Measurements from ENCODE around the gene ADGRL4.

DNA sequence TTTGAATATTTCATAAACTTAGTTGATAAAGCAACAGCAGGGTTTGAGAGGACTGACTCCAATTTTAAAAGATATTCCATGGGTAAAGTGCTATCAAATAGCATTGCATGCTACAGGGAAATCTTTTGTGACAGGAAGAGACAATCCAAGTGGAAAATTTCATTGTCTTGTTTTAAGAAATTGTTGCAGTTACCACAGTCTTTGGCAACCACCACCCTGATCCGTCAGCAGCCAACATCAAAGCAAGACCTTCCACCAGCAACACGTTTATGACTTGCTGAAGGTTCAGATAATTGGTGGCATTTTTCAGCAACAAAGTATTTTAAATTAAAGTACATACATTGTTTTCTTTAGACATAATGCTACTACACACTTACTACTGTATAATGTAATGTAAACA is 47.8 kb downstream of the ADGRL4 start:
- TF ChIP-seq, protein P1, sequence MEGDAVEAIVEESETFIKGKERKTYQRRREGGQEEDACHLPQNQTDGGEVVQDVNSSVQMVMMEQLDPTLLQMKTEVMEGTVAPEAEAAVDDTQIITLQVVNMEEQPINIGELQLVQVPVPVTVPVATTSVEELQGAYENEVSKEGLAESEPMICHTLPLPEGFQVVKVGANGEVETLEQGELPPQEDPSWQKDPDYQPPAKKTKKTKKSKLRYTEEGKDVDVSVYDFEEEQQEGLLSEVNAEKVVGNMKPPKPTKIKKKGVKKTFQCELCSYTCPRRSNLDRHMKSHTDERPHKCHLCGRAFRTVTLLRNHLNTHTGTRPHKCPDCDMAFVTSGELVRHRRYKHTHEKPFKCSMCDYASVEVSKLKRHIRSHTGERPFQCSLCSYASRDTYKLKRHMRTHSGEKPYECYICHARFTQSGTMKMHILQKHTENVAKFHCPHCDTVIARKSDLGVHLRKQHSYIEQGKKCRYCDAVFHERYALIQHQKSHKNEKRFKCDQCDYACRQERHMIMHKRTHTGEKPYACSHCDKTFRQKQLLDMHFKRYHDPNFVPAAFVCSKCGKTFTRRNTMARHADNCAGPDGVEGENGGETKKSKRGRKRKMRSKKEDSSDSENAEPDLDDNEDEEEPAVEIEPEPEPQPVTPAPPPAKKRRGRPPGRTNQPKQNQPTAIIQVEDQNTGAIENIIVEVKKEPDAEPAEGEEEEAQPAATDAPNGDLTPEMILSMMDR (IDR thresholded peaks at IDR 0.05), result no peak
- TF ChIP-seq POLR2A (IDR thresholded peaks at IDR 0.05) (no peak), POLR2AphosphoS5 (IDR thresholded peaks at IDR 0.05) (no peak), EP300 (IDR thresholded peaks at IDR 0.05) (no peak)

Data from suprapubic skin (tissue), 4 donors.